GM21360 (cell line): ENCODE results near the gene ACAD9.

ENCODE experiments used
- ATAC-seq: cut with Tn5 transposase; IDR thresholded peaks from one replicate; pipeline ENCODE4 v1.9.1; 2021; ENCODE audit warnings: mild to moderate bottlenecking, moderate library complexity; ENCODE audit not compliant: unreplicated experiment

Gene ACAD9

GRCh38 chr3:128932516-128933212 lies 53.2 kb downstream of the ACAD9 start:
- ATAC-seq: no peak

- ATAC-seq: no peak
These were observed 53.9 kb downstream of the ACAD9 start for GRCh38 chr3:128933213-128933921.

GRCh38 chr3:128933922-128934253 lies 54.5 kb downstream of the ACAD9 start:
- no peak for ATAC-seq

GRCh38 chr3:128935922-128936321 lies 56.5 kb downstream of the ACAD9 start:
- no peak for ATAC-seq

GRCh38 chr3:128936341-128936740 lies 56.9 kb downstream of the ACAD9 start:
- no peak for ATAC-seq

- ATAC-seq: no peak
These were observed 60.8 kb downstream of the ACAD9 start for GRCh38 chr3:128940252-128940651.

- no peak for ATAC-seq
These were observed 62.9 kb downstream of the ACAD9 start for GRCh38 chr3:128942161-128942952.

GRCh38 chr3:128945041-128945877 lies 65.8 kb downstream of the ACAD9 start:
- no peak for ATAC-seq

GRCh38 chr3:128945878-128946175 lies 66.4 kb downstream of the ACAD9 start:
- ATAC-seq: no peak

GRCh38 chr3:128946411-128946810 lies 67.0 kb downstream of the ACAD9 start:
- ATAC-seq: no peak

- no peak for ATAC-seq
These were observed 69.7 kb downstream of the ACAD9 start for GRCh38 chr3:128949158-128949557.

GRCh38 chr3:128950223-128950938 lies 71.0 kb downstream of the ACAD9 start:
- ATAC-seq: no peak

- ATAC-seq: no peak
These were observed 77.0 kb downstream of the ACAD9 start for GRCh38 chr3:128956440-128956839.
